Stimulated activated CD4-positive, alpha-beta T cell treated with anti-CD3 and anti-CD28 coated beads, Interleukin-1b, Interleukin-23, amount 100 ng/mL, for 4 hours (primary cell): ENCODE data around the gene RAI1.
A peak's percentile ranks its signal among the peaks of the same experiment; 100 is the strongest.

Experiments
- DNase-seq, 2 donors: peaks; one replicate each; pipeline ENCODE4 v3.0.0-alpha.2; 2020; ENCODE audit warnings: low read depth in 2 of 2

The RAI1 gene

DNA sequence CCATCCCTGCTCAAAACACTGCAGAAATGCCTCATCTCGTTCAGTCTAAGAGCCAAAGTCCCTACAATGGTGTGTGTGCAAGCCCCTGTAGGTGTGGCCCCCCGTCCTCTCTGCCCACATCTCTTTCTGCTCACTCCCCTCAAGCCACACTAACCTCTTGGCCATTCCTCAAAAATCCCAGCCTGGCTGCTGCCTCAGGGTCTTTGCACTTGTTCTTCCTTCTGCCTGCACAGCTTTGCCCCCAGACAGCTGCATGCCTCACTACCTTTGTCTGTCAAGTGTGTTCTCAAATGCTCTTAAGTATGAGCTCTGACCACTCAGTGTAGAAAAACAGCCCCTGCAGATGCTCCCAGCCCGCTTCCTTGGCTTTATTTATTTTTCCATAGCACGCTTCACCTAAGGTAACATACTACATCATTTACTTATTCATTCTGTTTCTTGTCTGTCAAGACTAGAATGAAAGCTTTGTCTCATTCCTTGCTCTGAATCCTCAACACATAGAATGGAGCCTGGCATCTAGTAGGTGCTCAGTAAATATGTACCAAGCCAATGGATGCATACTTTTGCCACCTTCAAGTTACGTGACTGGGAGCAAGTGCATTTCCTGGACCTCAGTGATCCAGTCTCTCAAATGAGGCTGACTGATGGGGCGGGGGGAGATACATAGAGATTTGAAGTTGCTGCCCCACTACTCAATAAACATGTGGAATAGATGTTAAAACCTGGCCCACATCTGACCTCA, 38.1 kb downstream of the RAI1 start:
- DNase-seq: no peak

DNA sequence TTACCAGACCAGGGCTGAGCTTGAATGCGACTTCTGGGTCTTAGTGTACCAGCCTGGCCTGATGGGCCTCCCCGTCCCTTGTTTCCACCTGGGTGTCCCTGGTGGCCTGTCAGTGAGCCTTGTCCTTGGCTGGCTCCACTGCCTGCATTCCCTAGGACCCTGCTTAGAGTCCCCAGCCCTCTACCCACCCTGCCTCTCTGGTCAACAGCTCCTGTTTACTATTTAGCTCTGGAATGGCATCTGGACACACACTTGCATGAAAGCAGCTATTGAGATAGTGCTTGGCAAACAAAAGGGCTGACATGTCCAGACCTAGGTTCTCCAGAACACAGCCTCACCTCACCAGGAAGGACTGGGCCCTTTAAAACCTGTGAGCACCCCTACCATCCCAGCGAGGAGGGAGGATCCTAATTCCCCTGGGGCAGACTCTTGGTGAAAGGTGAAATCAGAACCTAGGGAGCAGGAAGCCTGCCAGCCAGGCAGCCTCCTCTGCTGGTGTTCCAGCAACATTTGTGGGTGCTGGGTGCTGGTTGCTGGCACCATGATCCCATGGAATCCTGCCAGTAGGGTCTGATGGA, 38.8 kb downstream of the RAI1 start:
- DNase-seq: no peak

DNA sequence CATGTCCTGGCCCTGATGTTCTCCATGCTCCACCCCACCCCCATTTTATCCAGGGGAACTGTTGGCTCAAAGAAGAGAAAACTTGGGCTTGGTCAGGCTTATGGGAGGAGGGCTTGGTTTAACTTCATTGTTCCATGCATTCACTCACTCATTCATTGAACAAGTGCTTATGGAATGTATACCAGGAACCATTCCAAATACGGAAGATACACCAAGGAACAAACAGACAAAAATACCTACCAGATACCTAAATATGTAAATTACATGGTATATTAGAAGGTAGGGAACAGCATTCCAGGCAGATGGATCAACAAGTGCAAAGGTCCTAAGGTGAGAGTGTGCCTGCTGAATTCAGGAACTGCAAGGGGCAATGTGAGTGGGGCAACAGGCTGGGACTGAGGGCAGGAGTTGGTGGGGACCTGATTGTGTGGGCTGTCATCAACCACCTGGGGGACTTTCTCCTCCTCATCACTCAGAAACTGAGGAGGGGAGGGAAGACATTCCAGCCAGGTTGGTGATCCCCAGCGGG, 39.9 kb downstream of the RAI1 start:
- DNase-seq: no peak

DNA sequence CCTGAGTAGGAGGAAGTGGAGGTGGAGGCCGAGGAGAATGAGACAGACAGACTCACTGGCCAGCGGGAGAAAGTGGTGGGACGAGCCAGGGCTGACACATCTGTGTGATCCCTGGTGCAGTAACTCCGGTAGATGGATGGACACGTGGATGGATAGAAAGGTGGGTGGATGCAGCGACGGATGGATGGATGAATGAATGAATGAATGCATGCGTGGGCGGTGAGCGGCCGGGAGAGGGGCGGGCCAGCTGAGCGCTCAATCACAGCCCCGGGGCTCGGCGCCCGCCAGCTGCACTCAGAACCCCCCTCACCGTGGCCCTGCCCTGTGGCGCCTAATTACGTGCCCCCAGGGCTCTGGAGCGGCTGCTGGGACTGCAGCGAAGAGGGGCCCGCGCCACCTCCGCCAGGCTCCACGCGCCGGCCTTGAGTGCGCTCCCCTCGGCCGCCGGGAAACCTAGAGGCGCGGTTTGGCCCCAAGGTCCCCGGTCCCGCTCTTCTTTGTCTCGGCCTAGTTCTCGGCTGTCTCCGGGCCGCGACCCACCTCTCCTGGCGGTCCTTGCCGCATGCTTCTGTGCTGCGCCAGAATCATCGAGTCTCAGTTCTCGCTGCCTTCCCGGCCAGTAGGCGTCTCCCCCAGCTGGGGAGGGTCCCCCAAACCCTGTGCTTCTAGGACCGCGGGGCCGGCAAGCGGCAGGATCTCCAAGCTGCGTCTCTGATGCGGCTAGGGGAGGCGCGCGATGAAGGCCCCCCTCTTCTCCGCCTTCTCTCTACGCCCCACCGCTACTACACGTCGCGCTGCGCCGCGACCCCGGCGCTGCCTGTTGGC, 41.0 kb downstream of the RAI1 start:
- no peak for DNase-seq

DNA sequence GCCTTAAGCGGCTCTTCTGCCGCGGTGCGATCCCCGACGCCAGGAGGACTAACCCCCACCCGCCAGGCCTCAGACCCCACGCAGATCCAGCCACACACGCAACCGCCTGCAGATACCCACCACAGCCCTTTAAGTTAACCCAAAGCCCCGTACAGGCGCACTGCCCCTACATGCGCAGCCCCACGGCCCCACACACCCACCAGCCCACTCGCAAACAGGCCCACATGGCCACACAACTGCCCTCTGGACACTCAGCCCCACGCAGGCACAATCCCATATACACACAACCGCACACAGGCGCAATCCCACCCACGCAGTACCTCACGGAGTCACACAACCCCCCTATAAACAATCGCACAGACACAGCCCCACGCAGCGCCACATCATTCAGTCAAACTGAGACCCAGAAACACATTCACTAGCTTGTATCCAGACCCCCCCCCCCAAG, 41.7 kb downstream of the RAI1 start:
- DNase-seq: no peak

DNA sequence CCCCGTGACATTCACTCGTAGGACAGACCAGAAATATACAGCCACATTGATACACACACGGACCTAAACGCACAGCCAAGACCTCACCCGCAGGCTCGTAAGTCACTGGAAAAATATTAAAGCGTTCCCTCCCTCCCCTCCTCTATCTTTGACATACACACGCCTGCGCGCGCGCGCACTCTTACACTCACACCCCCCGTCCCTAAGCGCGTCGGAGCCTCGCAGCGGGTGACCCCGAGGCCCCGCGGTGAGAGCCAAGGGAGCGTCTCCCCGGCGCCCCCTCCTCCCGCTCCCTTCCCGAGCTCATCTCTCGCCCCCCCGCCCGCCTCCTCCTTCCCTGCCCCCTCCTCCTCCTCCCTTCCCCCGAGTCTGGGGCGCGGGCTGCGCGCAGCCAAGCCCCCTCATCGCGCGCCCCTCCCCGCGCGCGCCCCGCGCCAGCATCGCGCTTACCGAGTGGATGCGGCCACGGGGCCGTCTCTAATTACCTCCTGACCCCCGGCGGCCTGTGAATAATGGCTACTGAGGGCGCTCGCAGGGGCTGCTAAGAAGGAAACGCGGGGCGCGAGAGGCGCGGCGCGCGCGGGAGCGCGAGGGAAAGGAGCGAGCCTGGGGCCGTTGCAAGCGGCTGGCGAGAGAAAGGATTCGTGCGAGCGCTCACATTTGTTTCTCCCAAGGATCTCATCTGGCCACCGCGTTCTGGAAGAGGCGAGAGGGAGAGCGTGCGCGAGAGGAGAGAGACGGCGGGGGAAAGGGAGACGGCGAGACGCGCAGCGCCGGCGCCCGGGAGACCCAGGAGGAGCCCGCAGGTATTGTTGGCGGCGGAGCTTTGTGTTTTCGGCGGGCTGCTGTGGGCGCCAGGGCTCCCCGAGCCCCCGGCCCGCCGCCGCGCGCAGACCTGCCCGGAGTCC, 42.4 kb downstream of the RAI1 start:
- peak in 1 of 2 donors; percentile 20 for DNase-seq

- no peak for DNase-seq
Measured at GRCh38 chr17:17724307-17725010, 43.2 kb downstream of the RAI1 start.

- no peak for DNase-seq
Measured at GRCh38 chr17:17725011-17725751, 43.9 kb downstream of the RAI1 start.

DNA sequence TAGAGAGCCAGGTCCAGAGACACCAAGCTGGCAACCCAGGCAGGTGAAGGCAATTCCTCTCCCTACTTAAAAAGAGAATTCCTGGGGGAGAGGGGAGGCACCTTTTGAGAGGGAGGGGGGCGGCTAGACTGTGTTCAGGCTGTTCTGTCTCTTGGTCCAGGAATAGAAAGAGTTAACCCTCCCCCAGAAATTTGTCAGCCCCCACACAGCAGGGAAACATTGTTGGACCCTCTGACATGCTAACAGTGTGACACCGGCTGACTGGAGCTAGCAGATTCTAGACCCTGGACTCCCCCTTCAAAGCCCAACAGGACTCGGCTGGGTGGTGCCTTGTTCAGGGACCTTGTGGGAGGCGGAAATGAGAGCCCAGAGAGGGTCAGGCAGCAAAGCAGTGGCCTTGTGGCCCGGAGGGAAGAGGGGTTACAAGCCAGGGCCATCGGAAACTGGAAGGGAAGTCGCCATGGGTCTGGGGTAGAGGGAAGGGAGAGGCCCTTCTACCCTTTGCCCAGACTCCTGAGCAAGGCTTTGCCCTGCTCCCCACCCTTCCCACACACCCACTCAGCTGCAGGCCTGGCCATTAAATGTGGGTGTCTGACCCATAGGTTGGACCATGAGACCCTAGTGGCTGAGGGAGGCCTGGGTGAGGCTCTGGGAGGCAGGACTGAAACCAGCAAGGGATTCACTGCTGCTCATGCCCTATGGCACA, 44.6 kb downstream of the RAI1 start:
- DNase-seq: no peak

- no peak for DNase-seq
Measured at GRCh38 chr17:17726458-17727060, 45.3 kb downstream of the RAI1 start.

- no peak for DNase-seq
Measured at GRCh38 chr17:17727111-17727659, 45.9 kb downstream of the RAI1 start.

GRCh38 chr17:17728146-17728545, 46.9 kb downstream of the RAI1 start:
- DNase-seq: no peak

DNA sequence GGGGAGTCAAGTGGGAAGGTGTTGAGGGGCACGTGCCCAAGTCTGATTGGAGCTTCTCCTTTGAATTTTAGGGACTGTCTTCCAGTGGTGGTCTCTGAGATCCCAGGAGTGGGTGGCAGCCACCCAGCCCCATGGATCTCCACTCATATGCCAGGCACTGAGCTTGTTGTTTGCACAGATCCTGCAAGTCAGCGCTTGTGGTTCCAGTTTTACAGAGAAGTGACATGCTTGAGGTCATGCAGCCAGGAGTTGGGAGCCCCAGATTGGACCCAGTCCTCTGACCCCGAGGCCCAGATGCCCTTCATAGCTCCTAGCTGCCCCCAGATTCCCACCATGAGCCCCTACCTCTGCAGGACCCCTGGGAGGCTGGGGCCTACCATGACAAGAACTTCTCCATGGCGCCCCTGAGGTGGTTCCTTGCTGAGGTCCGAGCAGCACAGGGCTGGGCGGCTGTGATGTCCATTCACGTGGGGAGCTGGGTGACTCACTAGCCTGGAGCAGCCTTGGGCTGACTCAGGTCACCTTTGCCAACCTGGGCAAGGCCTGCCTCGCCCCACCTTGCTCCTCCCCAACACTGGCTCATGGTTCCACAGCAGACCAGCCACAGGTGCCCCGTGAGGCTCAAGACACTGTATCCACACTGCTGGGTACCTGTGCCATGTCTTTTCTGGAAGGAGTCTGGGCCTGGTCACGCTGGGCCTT, 47.4 kb downstream of the RAI1 start:
- no peak for DNase-seq

GRCh38 chr17:17729620-17730249, 48.5 kb downstream of the RAI1 start:
- DNase-seq: peak in 1 of 2 donors; percentile 51

- no peak for DNase-seq
Measured at GRCh38 chr17:17730250-17730935, 49.1 kb downstream of the RAI1 start.

- DNase-seq: no peak
Measured at GRCh38 chr17:17732444-17732843, 51.2 kb downstream of the RAI1 start.
